GM12873 (cell line): ENCODE data around the gene TICRR.

Source experiments
- CTCF ChIP-seq: IDR thresholded peaks from 2 replicates; pipeline ENCODE4 v1.5.1; 2012; ENCODE audit warnings: low read depth, mild to moderate bottlenecking, moderate library complexity, low read length, control low read depth; ENCODE audit not compliant: insufficient read depth; ENCODE audit errors: missing control alignments

The TICRR gene

GRCh38 chr15:89621547-89621946 is 46.3 kb downstream of the TICRR start:
- TF ChIP-seq CTCF = no peak

GRCh38 chr15:89623165-89623564 is 47.9 kb downstream of the TICRR start:
- TF ChIP-seq CTCF = no peak

- no peak for TF ChIP-seq CTCF
Measured at GRCh38 chr15:89625716-89626115, 50.4 kb downstream of the TICRR start.

- TF ChIP-seq CTCF = no peak
Measured at GRCh38 chr15:89627256-89627970, 52.1 kb downstream of the TICRR start.

GRCh38 chr15:89628301-89628700 is 53.0 kb downstream of the TICRR start:
- no peak for TF ChIP-seq CTCF

GRCh38 chr15:89628806-89629715 is 53.8 kb downstream of the TICRR start:
- TF ChIP-seq CTCF = no peak

GRCh38 chr15:89629829-89630228 is 54.6 kb downstream of the TICRR start:
- no peak for TF ChIP-seq CTCF
